EH (cell line): ENCODE data around the gene UMAD1.

Experiments used
- DNase-seq: peaks from one replicate; pipeline ENCODE4 v3.0.0-alpha.2; 2015; ENCODE audit warnings: low read depth

Gene UMAD1

GRCh38 chr7:7830122-7830878, 189.7 kb downstream of the UMAD1 start:
- no peak for DNase-seq

GRCh38 chr7:7832518-7832917, 192.0 kb downstream of the UMAD1 start:
- no peak for DNase-seq

- DNase-seq: no peak
These were observed 194.2 kb downstream of the UMAD1 start for GRCh38 chr7:7834761-7835160.

GRCh38 chr7:7841027-7841426, 200.5 kb downstream of the UMAD1 start:
- DNase-seq: no peak

GRCh38 chr7:7843240-7843639, 202.7 kb downstream of the UMAD1 start:
- no peak for DNase-seq

- DNase-seq: no peak
These were observed 203.4 kb downstream of the UMAD1 start for GRCh38 chr7:7843972-7844371.

GRCh38 chr7:7848246-7848645, 207.7 kb downstream of the UMAD1 start:
- no peak for DNase-seq

- no peak for DNase-seq
These were observed 208.3 kb downstream of the UMAD1 start for GRCh38 chr7:7848892-7849291.

GRCh38 chr7:7850150-7850549, 209.6 kb downstream of the UMAD1 start:
- no peak for DNase-seq

- DNase-seq: no peak
These were observed 210.8 kb downstream of the UMAD1 start for GRCh38 chr7:7851381-7851780.

- DNase-seq: no peak
These were observed 211.4 kb downstream of the UMAD1 start for GRCh38 chr7:7851991-7852390.

- DNase-seq: no peak
These were observed 216.6 kb downstream of the UMAD1 start for GRCh38 chr7:7857143-7857583.

GRCh38 chr7:7858559-7858958, 218.0 kb downstream of the UMAD1 start:
- DNase-seq: no peak

GRCh38 chr7:7859411-7859810, 218.9 kb downstream of the UMAD1 start:
- DNase-seq: no peak

GRCh38 chr7:7861211-7861633, 220.7 kb downstream of the UMAD1 start:
- peak; percentile 41 for DNase-seq

GRCh38 chr7:7862393-7862792, 221.8 kb downstream of the UMAD1 start:
- no peak for DNase-seq

- DNase-seq: no peak
These were observed 227.5 kb downstream of the UMAD1 start for GRCh38 chr7:7867846-7868571.

- DNase-seq: no peak
These were observed 228.0 kb downstream of the UMAD1 start for GRCh38 chr7:7868572-7868899.

GRCh38 chr7:7869036-7869435, 228.5 kb downstream of the UMAD1 start:
- DNase-seq: no peak

- no peak for DNase-seq
These were observed 229.1 kb downstream of the UMAD1 start for GRCh38 chr7:7869651-7870050.

GRCh38 chr7:7870555-7870954, 230.0 kb downstream of the UMAD1 start:
- DNase-seq: no peak

- DNase-seq: no peak
These were observed 235.9 kb downstream of the UMAD1 start for GRCh38 chr7:7876419-7876818.

- DNase-seq: no peak
These were observed 241.0 kb downstream of the UMAD1 start for GRCh38 chr7:7881581-7881980.

- DNase-seq: no peak
These were observed 242.3 kb downstream of the UMAD1 start for GRCh38 chr7:7882888-7883287.
